ENCODE data around the gene CADPS.

- no peak for TF ChIP-seq ZFP30 (CRISPR knock-in tag; IDR thresholded peaks at IDR 0.05)
- no peak for TF ChIP-seq ARNTL (CRISPR knock-in tag; IDR thresholded peaks at IDR 0.05; ENCODE audit: borderline replicate concordance, low read depth)
- no peak for TF ChIP-seq BACH2 (CRISPR knock-in tag; IDR thresholded peaks at IDR 0.05; ENCODE audit: borderline replicate concordance)
- TF ChIP-seq PATZ1 (CRISPR knock-in tag; IDR thresholded peaks at IDR 0.05; ENCODE audit: borderline replicate concordance), result no peak
These were observed 315.3 kb downstream of the CADPS start for GRCh38 chr3:62559831-62560445.
